Midbrain (tissue), 1 donor: ENCODE data around the gene ETFA.

Experiments used
- DNase-seq: peaks from one replicate; lab custom pipeline; 2025; lab: John Stamatoyannopoulos, UW

ETFA gene

DNA sequence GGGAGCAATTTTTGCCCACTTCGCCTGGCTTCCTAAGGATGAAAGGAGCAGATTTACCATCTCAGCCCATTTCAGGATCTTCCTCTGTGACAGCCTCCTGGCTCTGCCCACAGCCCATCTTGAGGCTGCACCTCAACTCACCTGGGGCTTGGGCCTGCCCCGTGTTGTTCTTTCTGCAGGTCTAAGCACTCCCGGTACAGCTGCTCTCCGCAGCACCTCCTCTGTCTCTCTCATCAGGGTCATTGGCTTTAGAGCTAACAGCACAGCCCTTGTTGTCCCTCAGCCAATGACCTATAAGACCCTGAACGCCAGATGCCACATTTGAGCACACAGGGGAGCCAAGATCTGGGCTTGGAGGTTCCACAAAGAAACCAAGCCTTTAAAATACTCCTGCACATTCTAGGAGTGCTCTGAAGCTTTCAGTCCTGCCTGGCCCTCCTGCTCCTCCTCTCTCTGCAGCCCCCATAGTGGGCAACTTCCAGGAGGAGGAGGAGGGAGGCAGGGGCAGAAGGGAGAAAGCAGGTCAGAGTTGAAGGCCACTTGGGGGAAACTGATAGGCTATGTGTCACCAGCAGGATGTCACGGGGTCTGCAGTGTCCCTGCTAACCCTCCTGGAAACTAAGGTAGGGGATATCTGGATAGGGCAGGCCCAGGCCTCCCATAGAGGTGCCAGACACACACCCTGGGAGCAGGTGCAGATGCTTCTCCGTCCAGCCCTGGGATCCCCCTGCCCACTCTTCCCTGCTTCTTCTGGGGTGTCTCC, 115.6 kb downstream of the ETFA start:
- no peak for DNase-seq

GRCh38 chr15:76193934-76194333, 117.3 kb downstream of the ETFA start:
- no peak for DNase-seq

- no peak for DNase-seq
Measured at GRCh38 chr15:76192715-76193114, 118.6 kb downstream of the ETFA start.

GRCh38 chr15:76191539-76192244, 119.6 kb downstream of the ETFA start:
- DNase-seq = no peak

DNA sequence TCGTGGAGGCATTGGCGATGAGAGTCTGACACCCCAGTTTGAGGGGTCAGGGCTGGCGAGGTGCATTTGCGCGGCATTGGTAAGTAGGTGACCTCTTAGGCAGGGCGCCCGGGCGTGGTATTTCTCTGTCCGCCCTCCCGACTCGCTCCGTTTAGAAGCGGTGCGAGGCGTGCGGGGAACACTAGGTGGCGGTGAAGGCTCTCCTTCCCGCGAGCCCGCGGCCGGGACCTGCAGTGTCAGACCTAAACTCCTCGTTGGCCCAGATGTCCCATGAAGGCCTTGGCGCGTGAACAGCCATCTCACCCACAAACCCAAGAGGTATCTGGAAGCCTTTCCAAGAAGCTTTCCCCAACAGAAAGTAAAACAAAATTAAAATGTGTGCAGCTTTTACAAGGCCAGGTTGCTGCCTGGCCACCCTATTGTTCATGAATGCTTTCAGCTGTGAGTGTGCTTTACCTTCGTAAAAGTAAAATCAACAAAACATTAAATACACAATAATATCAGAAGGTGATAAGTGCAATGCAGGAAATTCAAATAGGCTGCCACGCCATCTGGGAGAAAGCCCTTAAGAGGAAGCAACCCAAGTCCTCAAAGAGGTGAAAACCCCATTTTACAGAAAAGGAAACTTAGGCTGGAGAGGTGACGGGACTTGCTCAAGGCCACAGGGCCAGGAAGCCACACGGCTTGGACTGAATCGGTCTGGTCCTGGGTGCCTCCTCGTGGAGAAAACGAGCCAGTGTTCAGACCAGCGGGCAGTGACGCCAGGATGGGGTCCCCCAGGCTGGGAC, 120.3 kb downstream of the ETFA start:
- DNase-seq = peak; percentile 68

DNA sequence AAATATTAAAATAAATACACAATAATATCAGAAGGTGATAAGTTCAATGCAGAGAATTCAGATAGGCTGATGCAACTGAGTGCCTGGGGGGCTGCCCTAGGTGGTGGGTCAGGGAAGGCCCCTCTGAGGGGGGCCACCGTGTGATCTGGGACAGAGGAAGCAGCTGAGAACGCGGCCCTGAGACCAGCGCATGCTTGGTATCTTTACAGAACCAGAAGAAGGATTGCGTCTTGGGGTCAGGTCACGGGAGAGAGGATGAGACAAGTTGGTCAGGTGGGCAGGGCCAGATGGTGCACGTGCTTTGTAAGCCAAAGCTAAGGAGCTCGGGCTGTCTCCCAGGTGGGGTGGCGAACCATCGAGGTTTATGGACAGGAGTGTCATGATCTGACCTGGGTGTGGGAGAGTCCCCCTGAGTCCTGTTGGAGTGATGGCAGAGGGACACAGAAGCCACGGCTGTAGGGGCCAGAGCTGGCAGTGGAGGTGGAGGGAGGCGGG, 121.2 kb downstream of the ETFA start:
- no peak for DNase-seq

GRCh38 chr15:76189106-76189505, 122.2 kb downstream of the ETFA start:
- no peak for DNase-seq

GRCh38 chr15:76187163-76187562, 124.1 kb downstream of the ETFA start:
- DNase-seq = no peak

GRCh38 chr15:76185716-76186115, 125.6 kb downstream of the ETFA start:
- no peak for DNase-seq

- no peak for DNase-seq
Measured at GRCh38 chr15:76184650-76185035, 126.6 kb downstream of the ETFA start.

DNA sequence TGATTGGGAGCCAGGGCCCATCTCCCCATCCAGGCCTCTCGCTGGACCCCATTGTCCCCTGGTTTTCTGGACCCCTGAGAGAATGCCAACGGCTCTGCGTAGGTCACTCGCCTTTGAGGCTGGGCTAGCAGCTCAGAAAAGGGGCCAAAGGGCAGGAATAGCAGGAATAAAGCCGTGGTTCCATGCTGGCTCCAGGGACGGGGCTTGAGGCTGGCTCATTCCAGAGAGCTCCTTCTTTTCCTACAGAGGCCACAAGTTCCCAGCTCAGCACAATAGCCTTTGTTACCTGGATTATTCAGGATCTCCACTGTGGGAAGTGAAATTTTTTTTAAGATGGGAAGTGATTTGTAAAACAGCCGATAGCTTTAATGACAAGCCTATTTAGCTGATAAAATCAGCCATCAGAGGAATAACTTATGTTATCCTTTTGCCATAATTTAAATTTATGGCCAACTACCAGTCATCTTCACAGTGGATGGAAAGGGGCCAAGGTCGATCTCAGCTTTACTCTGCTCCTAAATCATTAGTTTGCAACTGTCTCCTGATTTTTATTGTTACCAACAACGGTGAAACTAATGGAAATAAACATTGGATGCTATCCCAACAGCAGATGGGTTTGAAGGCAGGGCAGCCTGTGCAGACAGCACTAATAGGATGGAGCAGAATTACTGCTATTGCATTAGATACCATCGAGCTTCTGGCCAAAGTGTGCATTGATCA, 127.2 kb downstream of the ETFA start:
- no peak for DNase-seq

- DNase-seq = no peak
Measured at GRCh38 chr15:76181705-76182107, 129.6 kb downstream of the ETFA start.

GRCh38 chr15:76180321-76180720, 130.9 kb downstream of the ETFA start:
- DNase-seq = no peak

DNA sequence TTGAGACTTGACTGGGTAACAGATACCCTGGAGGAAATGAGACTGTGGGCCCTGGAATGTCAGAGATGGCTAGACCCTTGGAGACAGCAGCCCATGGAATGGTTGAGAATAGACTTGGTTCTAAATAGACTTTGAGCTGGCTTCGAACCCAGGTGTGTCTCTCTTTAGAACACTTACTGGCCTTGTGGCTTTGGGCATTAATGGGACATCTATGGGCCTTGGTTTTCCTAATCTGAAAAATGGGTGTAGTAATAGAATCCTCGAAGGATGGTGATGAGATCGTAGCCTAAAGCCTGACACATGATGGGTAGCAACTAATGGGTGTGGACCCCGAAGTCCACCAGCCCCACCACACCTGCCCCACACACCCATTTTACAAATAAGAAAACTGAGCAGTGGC, 132.2 kb downstream of the ETFA start:
- DNase-seq = no peak

DNA sequence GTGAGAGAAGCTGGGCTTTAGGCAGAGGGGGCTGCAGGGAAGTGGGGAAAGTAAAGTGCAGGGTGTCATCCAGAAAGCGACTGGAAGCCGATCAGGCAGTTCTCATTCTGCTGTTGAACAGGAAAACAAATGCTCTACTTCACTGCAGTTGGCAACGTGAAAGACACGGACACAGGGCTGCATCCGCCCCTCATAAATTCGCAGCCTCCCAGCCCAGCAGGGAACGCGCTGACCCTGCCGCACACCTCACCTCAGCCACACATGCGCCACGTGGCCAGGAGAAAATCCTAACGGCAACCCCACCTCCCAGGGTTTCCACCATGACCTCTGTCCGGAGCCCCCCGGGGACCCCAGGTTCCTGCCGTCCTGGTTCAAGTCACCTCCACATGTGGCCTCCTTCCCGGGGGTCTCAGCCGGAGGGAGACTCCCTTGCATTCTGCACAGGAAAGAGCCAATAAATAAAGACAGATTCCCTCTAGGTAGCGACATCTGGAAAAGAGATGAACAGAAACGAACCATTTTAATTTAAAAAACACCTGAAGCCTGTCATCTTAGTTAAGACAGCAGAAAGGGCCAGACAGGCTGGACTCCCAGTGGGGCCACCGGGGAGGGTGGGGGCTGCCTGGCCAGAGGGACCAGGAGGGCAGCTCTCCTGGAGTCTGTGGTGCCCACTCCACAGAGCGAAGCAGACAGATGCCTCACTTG, 132.8 kb downstream of the ETFA start:
- DNase-seq = no peak

DNA sequence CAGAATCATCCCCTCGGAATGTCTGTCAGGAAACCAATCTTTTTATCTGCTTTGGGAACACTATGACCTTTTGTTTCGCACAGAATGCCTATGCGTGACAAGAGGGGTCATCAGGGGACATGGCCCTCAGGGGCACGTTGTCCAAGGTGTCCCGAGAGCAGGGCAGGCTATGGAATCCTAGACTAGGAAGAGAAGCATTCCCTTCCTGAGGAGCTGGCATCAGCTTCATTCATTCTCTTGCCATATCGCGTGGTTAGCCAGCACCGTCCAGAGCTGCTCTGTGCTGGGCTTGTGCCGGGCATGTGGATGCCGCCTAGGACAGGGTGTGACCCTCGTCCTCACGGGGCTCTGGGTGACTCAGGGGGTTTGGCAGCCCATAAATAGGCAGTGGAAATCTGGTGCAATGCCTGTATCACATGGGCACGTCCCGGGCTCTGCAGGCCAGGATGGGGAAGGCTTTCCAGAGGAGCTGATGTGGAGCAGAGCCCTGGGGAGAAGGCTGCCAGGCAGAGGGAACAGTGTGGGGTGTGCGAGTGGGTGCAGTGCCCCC, 133.7 kb downstream of the ETFA start:
- no peak for DNase-seq

GRCh38 chr15:76176487-76177085, 134.7 kb downstream of the ETFA start:
- no peak for DNase-seq

- no peak for DNase-seq
Measured at GRCh38 chr15:76176059-76176458, 135.2 kb downstream of the ETFA start.

DNA sequence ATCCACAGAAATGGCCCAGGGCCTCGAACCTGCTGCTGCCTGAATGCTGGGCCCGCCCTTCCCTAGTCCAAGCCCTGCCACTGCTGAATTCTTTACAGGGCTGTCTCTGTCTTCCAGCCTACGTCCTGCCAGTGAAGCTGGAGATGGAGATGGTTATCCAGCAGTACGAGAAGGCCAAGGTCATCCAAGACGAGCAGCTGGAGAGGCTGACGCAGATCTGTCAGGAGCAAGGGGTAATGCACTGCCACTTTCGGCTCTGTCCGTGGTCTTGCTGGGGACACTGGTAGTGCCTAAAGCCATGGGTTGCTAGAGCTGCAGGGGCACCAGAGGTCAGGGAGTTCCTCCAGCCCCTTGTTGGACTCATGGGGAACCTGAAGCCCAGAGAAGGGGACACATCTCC, 135.8 kb downstream of the ETFA start:
- no peak for DNase-seq

- DNase-seq = no peak
Measured at GRCh38 chr15:76174654-76175053, 136.6 kb downstream of the ETFA start.
